ENCODE measurements around the gene ERC2. TPM values are rescaled to one million over a fixed set of nuclear protein-coding genes. Genes with fewer than 3 reads are reported as not detected.

The ERC2 gene
- total and polyA plus RNA-seq, 2 of the 8 experiments (the other 6 are each of a cell fraction or from before 2014, with no cell fraction given) = 16.4 to 22.8 TPM

DNA sequence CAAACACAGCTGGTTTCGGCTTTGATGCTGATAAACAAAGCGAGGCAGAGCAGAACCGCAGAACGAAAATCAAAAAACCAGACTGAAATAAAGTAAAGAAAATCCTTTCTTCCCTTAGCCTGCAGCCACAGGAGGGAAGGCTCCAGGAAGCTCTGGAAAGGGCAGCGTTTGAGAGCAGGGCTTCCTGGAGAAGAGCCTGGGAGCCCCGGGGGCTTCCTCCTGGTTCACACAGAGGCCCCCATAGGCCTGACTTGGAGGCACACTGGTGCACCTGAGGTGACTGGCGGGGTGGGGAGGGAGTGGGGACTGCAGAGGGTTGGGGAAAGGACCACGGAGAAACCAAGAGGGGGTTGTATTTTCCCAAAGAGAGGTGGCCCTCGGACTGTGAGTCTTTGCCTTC, 882.4 kb downstream of the ERC2 start (continued):
- TF ChIP-seq, protein P1, sequence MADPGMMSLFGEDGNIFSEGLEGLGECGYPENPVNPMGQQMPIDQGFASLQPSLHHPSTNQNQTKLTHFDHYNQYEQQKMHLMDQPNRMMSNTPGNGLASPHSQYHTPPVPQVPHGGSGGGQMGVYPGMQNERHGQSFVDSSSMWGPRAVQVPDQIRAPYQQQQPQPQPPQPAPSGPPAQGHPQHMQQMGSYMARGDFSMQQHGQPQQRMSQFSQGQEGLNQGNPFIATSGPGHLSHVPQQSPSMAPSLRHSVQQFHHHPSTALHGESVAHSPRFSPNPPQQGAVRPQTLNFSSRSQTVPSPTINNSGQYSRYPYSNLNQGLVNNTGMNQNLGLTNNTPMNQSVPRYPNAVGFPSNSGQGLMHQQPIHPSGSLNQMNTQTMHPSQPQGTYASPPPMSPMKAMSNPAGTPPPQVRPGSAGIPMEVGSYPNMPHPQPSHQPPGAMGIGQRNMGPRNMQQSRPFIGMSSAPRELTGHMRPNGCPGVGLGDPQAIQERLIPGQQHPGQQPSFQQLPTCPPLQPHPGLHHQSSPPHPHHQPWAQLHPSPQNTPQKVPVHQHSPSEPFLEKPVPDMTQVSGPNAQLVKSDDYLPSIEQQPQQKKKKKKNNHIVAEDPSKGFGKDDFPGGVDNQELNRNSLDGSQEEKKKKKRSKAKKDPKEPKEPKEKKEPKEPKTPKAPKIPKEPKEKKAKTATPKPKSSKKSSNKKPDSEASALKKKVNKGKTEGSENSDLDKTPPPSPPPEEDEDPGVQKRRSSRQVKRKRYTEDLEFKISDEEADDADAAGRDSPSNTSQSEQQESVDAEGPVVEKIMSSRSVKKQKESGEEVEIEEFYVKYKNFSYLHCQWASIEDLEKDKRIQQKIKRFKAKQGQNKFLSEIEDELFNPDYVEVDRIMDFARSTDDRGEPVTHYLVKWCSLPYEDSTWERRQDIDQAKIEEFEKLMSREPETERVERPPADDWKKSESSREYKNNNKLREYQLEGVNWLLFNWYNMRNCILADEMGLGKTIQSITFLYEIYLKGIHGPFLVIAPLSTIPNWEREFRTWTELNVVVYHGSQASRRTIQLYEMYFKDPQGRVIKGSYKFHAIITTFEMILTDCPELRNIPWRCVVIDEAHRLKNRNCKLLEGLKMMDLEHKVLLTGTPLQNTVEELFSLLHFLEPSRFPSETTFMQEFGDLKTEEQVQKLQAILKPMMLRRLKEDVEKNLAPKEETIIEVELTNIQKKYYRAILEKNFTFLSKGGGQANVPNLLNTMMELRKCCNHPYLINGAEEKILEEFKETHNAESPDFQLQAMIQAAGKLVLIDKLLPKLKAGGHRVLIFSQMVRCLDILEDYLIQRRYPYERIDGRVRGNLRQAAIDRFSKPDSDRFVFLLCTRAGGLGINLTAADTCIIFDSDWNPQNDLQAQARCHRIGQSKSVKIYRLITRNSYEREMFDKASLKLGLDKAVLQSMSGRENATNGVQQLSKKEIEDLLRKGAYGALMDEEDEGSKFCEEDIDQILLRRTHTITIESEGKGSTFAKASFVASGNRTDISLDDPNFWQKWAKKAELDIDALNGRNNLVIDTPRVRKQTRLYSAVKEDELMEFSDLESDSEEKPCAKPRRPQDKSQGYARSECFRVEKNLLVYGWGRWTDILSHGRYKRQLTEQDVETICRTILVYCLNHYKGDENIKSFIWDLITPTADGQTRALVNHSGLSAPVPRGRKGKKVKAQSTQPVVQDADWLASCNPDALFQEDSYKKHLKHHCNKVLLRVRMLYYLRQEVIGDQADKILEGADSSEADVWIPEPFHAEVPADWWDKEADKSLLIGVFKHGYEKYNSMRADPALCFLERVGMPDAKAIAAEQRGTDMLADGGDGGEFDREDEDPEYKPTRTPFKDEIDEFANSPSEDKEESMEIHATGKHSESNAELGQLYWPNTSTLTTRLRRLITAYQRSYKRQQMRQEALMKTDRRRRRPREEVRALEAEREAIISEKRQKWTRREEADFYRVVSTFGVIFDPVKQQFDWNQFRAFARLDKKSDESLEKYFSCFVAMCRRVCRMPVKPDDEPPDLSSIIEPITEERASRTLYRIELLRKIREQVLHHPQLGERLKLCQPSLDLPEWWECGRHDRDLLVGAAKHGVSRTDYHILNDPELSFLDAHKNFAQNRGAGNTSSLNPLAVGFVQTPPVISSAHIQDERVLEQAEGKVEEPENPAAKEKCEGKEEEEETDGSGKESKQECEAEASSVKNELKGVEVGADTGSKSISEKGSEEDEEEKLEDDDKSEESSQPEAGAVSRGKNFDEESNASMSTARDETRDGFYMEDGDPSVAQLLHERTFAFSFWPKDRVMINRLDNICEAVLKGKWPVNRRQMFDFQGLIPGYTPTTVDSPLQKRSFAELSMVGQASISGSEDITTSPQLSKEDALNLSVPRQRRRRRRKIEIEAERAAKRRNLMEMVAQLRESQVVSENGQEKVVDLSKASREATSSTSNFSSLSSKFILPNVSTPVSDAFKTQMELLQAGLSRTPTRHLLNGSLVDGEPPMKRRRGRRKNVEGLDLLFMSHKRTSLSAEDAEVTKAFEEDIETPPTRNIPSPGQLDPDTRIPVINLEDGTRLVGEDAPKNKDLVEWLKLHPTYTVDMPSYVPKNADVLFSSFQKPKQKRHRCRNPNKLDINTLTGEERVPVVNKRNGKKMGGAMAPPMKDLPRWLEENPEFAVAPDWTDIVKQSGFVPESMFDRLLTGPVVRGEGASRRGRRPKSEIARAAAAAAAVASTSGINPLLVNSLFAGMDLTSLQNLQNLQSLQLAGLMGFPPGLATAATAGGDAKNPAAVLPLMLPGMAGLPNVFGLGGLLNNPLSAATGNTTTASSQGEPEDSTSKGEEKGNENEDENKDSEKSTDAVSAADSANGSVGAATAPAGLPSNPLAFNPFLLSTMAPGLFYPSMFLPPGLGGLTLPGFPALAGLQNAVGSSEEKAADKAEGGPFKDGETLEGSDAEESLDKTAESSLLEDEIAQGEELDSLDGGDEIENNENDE (IDR thresholded peaks at IDR 0.05; ENCODE audit: insufficient replicate concordance, low read length) = no peak
- TF ChIP-seq RAD21 (IDR thresholded peaks at IDR 0.05 in 1 of 2, conservative IDR thresholded peaks at IDR 0.05 in 1 of 2; ENCODE audit: low read depth in 2 of 2, low read length in 2 of 2) (no peak), SUZ12 (IDR thresholded peaks at IDR 0.05; ENCODE audit: low read length) (no peak), POLR2A (IDR thresholded peaks at IDR 0.05; ENCODE audit: control extremely low read depth in 1 of 2, low read depth in 2 of 2, low read length in 2 of 2) (no peak), BACH1 (IDR thresholded peaks at IDR 0.05; ENCODE audit: low read length) (no peak), EP300 (IDR thresholded peaks at IDR 0.05; ENCODE audit: borderline replicate concordance in 1 of 2, low read depth in 2 of 2, low read length in 2 of 2) (no peak)
- TF ChIP-seq, protein P2, sequence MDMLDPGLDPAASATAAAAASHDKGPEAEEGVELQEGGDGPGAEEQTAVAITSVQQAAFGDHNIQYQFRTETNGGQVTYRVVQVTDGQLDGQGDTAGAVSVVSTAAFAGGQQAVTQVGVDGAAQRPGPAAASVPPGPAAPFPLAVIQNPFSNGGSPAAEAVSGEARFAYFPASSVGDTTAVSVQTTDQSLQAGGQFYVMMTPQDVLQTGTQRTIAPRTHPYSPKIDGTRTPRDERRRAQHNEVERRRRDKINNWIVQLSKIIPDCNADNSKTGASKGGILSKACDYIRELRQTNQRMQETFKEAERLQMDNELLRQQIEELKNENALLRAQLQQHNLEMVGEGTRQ (IDR thresholded peaks at IDR 0.05; ENCODE audit: low read length) = no peak
- TF ChIP-seq, protein P3, sequence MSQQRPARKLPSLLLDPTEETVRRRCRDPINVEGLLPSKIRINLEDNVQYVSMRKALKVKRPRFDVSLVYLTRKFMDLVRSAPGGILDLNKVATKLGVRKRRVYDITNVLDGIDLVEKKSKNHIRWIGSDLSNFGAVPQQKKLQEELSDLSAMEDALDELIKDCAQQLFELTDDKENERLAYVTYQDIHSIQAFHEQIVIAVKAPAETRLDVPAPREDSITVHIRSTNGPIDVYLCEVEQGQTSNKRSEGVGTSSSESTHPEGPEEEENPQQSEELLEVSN (IDR thresholded peaks at IDR 0.05) = no peak

All from H1 (cell line).